Activated naive CD4-positive, alpha-beta T cell treated with anti-CD3 and anti-CD28 coated beads for 36 hours (primary cell): ENCODE measurements around the gene TMED4. TPM values are rescaled to one million over a fixed set of nuclear protein-coding genes. Genes with fewer than 3 reads are reported as not detected.

Experiments
- CTCF ChIA-PET: fragments of 350-600 bp; sonication (Branson Sonifier 250); formaldehyde crosslinking; loops from one replicate; lab custom pipeline; 2021; ENCODE audit warnings: antibody characterized with exemption; lab: Charles Lee
- DNase-seq: peaks from one replicate; pipeline ENCODE4 v3.0.0-alpha.2; 2020
- H3K27ac Mint-ChIP-seq: one replicate; pipeline ENCODE4 v1.8.0; 2021; ENCODE audit warnings: mild to moderate bottlenecking, mixed read lengths
- H3K27me3 Mint-ChIP-seq: one replicate; pipeline ENCODE4 v1.8.0; 2021; ENCODE audit warnings: low read depth, mixed read lengths
- H3K36me3 Mint-ChIP-seq: one replicate; pipeline ENCODE4 v1.8.0; 2021; ENCODE audit warnings: low read depth, mixed read lengths
- H3K4me1 Mint-ChIP-seq: one replicate; pipeline ENCODE4 v1.8.0; 2021; ENCODE audit warnings: low read depth, mixed read lengths
- H3K4me3 Mint-ChIP-seq: one replicate; pipeline ENCODE4 v1.8.0; 2021; ENCODE audit warnings: mild to moderate bottlenecking, moderate library complexity, mixed read lengths
- H3K9me3 Mint-ChIP-seq: one replicate; pipeline ENCODE4 v1.8.0; 2021; ENCODE audit warnings: mixed read lengths
- intact Hi-C: fragments of 100-400 bp; cut with micrococcal nuclease; formaldehyde crosslinking; loops from one replicate; pipeline ENCODE4 v1.15.1; 2023
- total RNA-seq, 2 experiments: library from RNA; stranded (reverse); gene quantifications; one replicate each; pipeline ENCODE4 v1.2.3, GENCODE V29; 2021

TMED4 gene
- total RNA-seq, 2 experiments from 2014 or later, result 77.3 to 81.8 TPM

DNA sequence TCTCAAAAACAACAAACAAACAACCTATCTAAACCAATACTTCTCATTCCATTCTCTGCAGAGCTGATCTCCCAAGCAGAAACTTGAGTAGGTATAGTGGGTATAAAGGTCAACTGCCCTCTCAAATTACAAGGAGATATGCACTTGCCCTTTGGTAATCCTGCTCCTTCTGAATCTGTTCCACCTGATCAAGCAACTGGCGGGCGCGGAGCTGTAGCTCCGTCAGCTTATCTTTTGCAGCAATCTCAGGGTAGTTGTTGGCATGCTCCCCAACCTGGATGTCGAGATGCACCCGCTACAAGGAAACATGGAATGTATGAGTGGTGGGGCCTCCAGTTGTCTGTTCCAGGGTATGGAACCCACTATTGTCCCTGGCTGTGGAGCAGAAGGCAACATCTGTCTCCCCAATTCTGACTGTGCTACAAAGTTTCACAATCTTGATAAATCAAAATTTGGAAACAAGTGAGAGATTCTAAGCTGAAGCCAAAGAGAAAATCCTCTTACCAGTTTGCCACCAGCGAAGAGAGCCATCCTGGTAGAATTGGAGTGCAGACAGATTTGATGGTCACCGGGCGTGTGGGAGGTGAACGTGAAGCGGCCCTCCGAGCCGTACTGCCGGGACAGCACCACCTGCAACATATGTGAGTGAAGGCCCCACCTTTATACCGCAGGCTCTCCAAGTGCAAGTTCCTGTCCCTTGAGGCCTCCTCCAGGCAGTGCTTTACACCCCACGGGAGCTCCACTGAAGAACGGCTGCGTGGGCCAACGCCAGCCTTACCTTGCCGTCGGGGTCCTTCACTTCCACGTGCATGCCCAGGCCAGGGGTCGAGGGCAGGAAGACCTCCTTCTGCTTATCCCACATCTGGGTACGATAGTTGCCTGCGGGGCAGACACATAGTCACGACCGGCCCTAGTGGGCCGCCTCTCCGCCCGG, 819 bp downstream of the TMED4 start:
- Mint-ChIP-seq H3K27me3 (peaks cover 2% of the 10 kb centered on the region), H3K36me3 (peaks cover 29% of the 10 kb centered on the region), H3K27ac (peak overlapping the region; percentile 87), H3K4me1 (peaks cover 33% of the 10 kb centered on the region), H3K4me3 (peak overlapping the region; percentile 90), H3K9me3 (no peaks in the 10 kb centered on the region)
- intact Hi-C loops, result loop anchor here (5.0 kb wide), 1 partner anchor 324 kb away; no protein-coding TSS in a partner anchor
- CTCF ChIA-PET, result interaction anchor here (0.5 to 3.5 kb wide), 4 partner anchors 16 to 265 kb away, joined by 3 to 16 read pairs (median 4); no protein-coding TSS in a partner anchor
- DNase-seq, result peak; percentile 73

DNA sequence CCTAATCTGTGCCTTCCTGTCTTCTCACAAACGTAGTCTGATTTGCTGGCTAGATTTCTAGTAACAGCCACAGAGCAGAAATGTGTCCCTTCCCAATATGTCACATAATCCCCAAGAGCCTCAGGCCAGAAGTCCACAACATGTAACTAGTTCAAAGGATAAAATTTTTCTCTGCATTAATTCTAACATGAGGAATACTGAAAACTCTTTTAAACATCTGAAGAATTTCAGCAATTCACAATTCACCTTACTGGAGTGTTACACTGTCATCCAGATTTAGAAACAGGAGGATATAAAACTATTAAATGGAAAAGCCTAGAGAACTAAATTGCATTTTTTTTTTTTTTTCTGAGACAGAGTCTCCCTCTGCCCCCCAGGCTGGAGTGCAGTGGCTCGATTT, 5.8 kb downstream of the TMED4 start:
- no peaks in the 10 kb centered on the region for H3K9me3 Mint-ChIP-seq
- peak overlapping the region; percentile 13 for H3K4me3 Mint-ChIP-seq
- DNase-seq, result no peak
- no peaks in the 10 kb centered on the region for H3K27me3 Mint-ChIP-seq
- peaks cover 64% of the 10 kb centered on the region for H3K36me3 Mint-ChIP-seq
- peaks cover 62% of the 10 kb centered on the region for H3K4me1 Mint-ChIP-seq
- peak overlapping the region; percentile 61 for H3K27ac Mint-ChIP-seq
- CTCF ChIA-PET, result interaction anchor here (5.1 kb wide), 1 partner anchor 11 kb away, joined by 34 read pairs; no protein-coding TSS in a partner anchor
- intact Hi-C loops, result no loop called here

DNA sequence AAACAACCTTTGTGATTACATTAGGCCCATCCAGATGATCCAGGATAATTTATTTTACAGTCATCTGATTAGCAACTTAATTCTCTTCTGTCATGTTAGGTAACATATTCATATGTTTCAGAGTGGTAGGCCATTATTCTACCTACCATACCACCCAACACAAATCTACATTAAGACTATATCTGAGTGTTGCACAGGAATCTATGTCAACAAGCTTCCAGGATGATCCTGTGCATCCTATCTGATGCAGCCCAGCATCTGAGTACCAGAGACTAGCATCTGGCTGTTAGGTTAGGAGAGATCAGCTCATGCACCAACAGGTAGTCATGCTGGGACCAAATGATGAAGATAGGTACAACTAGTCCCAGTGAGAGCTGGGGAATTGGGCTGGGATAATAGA, 7.0 kb downstream of the TMED4 start:
- Mint-ChIP-seq H3K4me1 (peaks cover 55% of the 10 kb centered on the region), H3K27me3 (no peaks in the 10 kb centered on the region), H3K36me3 (peaks cover 61% of the 10 kb centered on the region), H3K27ac (no peak overlapping the region), H3K4me3 (peak overlapping the region; percentile 96), H3K9me3 (no peaks in the 10 kb centered on the region)
- no peak for DNase-seq
- CTCF ChIA-PET, result interaction anchor here (0.6 to 5.1 kb wide), 2 partner anchors 10 to 542 kb away, joined by 4 to 34 read pairs; no protein-coding TSS in a partner anchor
- intact Hi-C loops, result no loop called here

DNA sequence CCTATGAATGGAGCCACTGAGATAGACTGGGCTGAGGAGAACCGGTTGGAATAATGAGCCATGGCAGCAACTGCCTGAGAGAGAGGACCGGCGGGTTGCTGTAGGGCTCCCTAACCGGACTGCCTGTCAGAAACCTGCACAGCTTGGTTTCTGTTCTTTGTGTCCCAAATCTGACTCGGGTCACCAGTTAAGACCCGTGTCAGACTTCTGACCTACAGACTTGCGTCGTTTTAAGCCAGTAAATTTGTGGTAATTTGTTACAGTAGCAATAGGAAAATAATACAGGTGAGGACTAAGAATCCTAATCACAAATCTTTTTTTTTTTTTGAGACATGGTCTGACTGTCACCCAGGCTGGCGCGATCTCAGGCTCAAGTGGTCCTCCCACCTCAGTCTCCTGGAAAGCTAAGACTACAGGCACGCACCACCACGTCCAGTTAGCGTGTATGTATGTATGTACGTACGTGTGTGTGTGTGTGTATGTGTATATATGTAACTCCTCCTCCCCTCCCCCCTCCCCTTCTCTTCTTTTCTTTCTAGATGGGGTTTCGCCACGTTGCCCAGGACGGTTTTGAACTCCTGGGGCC, 7.7 kb downstream of the TMED4 start:
- CTCF ChIA-PET, result interaction anchor here (0.6 to 5.1 kb wide), 5 partner anchors 9 to 543 kb away, joined by 3 to 34 read pairs (median 4); no protein-coding TSS in a partner anchor
- Mint-ChIP-seq H3K4me1 (peaks cover 52% of the 10 kb centered on the region), H3K4me3 (peak overlapping the region; percentile 96), H3K27ac (peak overlapping the region; percentile 93), H3K27me3 (no peaks in the 10 kb centered on the region), H3K9me3 (no peaks in the 10 kb centered on the region), H3K36me3 (peaks cover 62% of the 10 kb centered on the region)
- no peak for DNase-seq
- intact Hi-C loops, result loop anchor here (1.0 to 5.0 kb wide), 2 partner anchors 8 to 492 kb away; partner anchors contain the start of genes POLM and TMED4

DNA sequence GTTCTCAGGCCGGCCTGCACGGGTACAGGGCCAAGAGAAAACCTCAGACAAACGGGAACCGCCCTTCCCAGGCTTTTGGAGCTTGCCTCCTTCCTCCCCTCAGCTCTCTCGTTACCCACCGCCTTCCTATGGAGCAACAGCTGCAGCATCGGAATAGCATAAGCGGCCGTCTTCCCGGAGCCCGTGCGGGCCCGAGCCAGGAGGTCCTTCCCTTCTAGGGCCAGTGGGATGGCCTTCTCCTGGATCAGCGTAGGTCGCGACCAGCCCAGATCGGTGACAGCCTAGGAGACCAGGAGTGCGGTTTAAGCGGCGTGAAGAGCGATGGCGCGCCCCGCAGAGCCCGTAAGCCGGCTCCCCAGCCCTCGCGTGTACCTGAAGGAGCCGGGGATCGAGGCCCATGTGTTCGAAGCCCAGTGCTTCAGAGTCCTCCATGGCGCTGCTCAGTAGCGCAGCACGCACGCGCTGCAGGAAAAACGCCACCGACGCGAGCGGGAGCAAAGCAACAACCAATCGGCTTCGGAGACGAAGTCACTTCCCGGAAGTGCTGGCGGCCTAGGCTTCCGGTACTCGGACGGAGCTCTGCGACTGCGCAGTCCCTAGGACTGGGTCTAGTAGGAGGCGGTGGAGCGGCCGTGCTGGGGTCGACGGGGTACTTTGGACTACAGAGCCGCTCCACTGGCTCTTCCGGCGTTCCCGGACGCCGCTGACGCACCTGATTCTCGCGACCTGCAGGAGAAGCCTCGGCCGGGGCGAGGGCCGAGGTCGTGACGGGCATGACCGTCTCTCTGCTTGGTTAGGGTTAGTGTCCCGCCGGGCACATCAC, 8.4 kb downstream of the TMED4 start, which contains the start of gene DDX56:
TSS of gene DDX56 (minus strand) at position 445 of the 823 bp plus-strand sequence. CDS start at position 432, 13 bp downstream.
- DNase-seq, result peak; percentile 96
- intact Hi-C loops, result loop anchor here (1.0 to 5.0 kb wide), 3 partner anchors 9 to 491 kb away; partner anchors contain the start of genes NUDCD3, POLM and TMED4
- peaks cover 61% of the 10 kb centered on the region for H3K36me3 Mint-ChIP-seq
- H3K27ac Mint-ChIP-seq, result peak within 1 kb of the TSS; percentile 93
- H3K27me3 Mint-ChIP-seq, result no peaks in the 10 kb centered on the region
- peaks cover 52% of the 10 kb centered on the region for H3K4me1 Mint-ChIP-seq
- CTCF ChIA-PET, result interaction anchor here (0.6 to 5.1 kb wide), 7 partner anchors 8 to 333 kb away, joined by 3 to 34 read pairs (median 3); no protein-coding TSS in a partner anchor
- H3K4me3 Mint-ChIP-seq, result peak within 1 kb of the TSS; percentile 96
- H3K9me3 Mint-ChIP-seq, result no peaks in the 10 kb centered on the region

DNA sequence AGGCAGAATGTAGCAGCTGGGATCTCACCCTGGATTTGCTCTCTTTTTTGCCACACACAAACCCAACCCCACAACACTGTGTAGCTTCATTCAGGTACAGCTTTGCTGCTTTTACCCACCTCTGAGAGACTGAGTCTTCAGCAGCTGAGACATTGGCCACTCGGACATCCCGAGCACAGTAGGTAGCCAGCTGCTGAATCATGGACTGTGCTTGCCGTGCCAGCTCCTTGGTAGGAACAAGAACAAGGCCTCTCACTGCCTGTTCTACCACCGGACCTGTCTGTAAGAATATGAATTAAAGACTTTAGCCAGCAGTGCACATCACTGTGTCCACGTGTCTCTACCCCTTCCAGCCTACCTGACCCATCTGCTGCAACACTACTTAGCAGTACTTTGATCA, 9.3 kb downstream of the TMED4 start:
- intact Hi-C loops, result loop anchor here (2.0 to 5.0 kb wide), 2 partner anchors 82 to 490 kb away; partner anchors contain the start of genes NUDCD3 and POLM
- Mint-ChIP-seq H3K9me3 (no peaks in the 10 kb centered on the region), H3K4me1 (peaks cover 51% of the 10 kb centered on the region), H3K27ac (peak overlapping the region; percentile 93), H3K4me3 (peak overlapping the region; percentile 96), H3K27me3 (no peaks in the 10 kb centered on the region), H3K36me3 (peaks cover 64% of the 10 kb centered on the region)
- CTCF ChIA-PET, result interaction anchor here (0.6 to 5.1 kb wide), 6 partner anchors 8 to 332 kb away, joined by 3 to 34 read pairs (median 3); partner anchors contain the start of gene NUDCD3
- DNase-seq, result no peak

DNA sequence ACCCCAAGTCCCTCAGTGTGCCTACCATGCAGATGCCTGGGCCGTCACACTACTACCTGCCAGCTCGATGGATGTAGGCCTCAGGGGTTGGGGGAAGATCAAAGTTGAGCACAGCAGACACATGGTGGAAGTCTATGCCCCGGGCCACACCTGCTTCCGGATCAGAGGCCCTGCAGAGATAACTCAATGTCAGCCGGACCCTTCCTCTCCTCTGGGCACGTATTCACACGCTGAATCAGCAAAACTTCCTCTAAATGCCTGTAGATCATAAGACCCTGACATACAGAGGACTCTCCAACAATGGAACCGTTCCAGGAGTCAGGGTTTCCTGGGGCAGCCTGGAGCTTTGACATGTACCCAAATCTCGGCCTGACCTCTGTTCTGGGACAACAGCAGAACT, 12.1 kb downstream of the TMED4 start:
- Mint-ChIP-seq H3K36me3 (peaks cover 70% of the 10 kb centered on the region), H3K27ac (no peak overlapping the region)
- intact Hi-C loops, result loop anchor here (5.0 to 10.0 kb wide), 2 partner anchors 195 to 488 kb away; partner anchors contain the start of gene POLM

DNA sequence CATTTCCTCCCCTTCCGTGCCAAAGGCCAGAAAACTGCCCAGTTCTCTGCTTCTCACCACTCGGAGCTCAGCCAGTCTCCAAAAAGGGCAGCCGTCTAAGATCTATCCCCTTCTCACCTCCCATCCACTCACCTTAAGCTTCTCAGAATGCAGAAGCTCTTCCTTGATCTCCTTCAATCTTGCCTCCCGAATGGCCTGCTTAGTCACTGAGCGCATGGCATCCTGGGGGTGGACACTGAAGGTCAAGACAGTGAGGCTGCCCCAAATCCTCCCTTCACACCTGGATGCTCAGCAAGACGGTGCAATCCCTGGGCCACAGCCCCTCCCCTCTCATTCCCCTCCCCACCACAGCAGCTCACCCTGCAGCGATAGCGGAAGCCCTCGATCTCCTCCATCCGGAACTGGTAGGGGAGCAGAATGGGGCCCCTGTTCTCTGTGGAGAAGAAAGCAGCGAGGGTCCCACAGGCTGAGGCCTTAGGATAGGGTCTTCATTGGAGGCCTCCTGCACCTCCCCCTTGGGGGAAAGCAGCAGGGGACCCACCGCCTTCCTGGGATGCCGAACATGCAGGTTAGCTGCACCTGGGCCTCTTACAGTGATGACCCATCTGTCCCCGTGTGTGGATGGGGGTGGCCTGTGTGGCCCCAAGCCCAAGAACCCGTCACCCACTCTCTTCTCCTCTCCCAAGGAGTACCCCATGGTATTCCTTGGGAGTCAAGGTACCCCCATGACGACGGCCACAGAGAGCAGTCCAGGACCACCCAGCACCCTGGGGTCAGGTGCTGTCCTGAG, 13.1 kb downstream of the TMED4 start:
- intact Hi-C loops, result loop anchor here (10.0 kb wide), 1 partner anchor 194 kb away; no protein-coding TSS in a partner anchor
- H3K4me3 Mint-ChIP-seq, result no peak overlapping the region
- H3K9me3 Mint-ChIP-seq, result no peaks in the 10 kb centered on the region
- no peak for DNase-seq
- no peaks in the 10 kb centered on the region for H3K27me3 Mint-ChIP-seq
- peaks cover 71% of the 10 kb centered on the region for H3K36me3 Mint-ChIP-seq
- H3K27ac Mint-ChIP-seq, result peak overlapping the region; percentile 15
- peaks cover 35% of the 10 kb centered on the region for H3K4me1 Mint-ChIP-seq
- CTCF ChIA-PET, result interaction anchor here (0.6 to 1.5 kb wide), 2 partner anchors 228 to 328 kb away, joined by 3 to 5 read pairs; no protein-coding TSS in a partner anchor

More for the DNA sequence above, 12.1 kb downstream of the TMED4 start:
- Mint-ChIP-seq H3K4me3 (no peak overlapping the region), H3K4me1 (peaks cover 45% of the 10 kb centered on the region), H3K9me3 (no peaks in the 10 kb centered on the region), H3K27me3 (no peaks in the 10 kb centered on the region)
- CTCF ChIA-PET, result interaction anchor here (1.5 kb wide), 1 partner anchor 17 kb away, joined by 4 read pairs; no protein-coding TSS in a partner anchor
- no peak for DNase-seq

DNA sequence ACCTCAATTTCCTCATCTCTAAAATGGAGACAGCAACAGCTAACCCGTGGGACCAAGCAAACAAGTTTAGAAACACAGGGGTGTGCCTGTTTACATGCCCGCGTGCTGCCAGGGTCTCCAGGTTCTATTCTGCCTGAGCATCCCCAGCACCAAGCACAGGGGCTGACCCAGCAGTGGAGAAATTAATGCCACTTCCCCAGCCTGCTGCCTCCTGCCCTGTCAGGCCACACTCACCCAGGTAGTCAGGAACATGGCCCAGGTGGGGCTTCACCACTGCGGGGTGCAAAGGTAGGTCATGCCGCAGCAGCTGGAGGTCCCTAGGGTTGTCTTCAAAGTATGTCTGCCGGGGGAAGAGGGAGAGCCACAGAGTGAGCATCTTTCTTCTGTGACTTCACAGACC, 14.1 kb downstream of the TMED4 start:
- Mint-ChIP-seq H3K27me3 (no peaks in the 10 kb centered on the region), H3K4me1 (peaks cover 30% of the 10 kb centered on the region), H3K36me3 (peaks cover 62% of the 10 kb centered on the region), H3K9me3 (no peaks in the 10 kb centered on the region), H3K27ac (no peak overlapping the region), H3K4me3 (no peak overlapping the region)
- CTCF ChIA-PET, result interaction anchor here (0.9 to 4.2 kb wide), 2 partner anchors 21 to 219 kb away, joined by 3 to 31 read pairs; no protein-coding TSS in a partner anchor
- intact Hi-C loops, result loop anchor here (10.0 kb wide), 1 partner anchor 193 kb away; no protein-coding TSS in a partner anchor
- DNase-seq, result no peak

DNA sequence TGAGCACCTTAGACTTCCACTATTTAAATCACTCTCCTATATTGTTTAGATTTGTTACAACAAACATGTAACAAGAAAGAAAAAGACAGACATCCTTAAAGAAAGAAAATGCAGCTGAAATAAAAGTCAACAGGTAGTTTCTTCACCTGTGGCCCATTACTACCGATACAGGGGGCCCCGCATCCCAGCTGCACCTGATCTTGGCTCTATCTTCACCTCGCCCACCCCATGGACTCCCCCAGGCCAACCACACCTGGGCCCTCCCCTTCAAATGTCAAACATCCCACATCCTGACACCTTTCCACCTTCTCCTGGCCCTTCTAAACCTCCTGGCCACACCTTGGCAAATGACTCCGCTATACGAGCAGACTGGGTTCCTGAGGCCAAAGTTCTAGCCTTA, 15.4 kb downstream of the TMED4 start:
- Mint-ChIP-seq H3K4me1 (peaks cover 20% of the 10 kb centered on the region), H3K9me3 (no peaks in the 10 kb centered on the region), H3K27ac (no peak overlapping the region), H3K27me3 (no peaks in the 10 kb centered on the region), H3K4me3 (no peak overlapping the region), H3K36me3 (peaks cover 52% of the 10 kb centered on the region)
- DNase-seq, result no peak
- CTCF ChIA-PET, result interaction anchor here (1.0 to 4.2 kb wide), 6 partner anchors 8 to 569 kb away, joined by 3 to 34 read pairs (median 20); partner anchors contain the start of gene DDX56
- intact Hi-C loops, result loop anchor here (10.0 kb wide), 1 partner anchor 192 kb away; no protein-coding TSS in a partner anchor
